ENCODE data around the gene FRAS1.

GRCh38 chr4:78296261-78296660, 239.1 kb downstream of the FRAS1 start:
- no peak for TF ChIP-seq CTCF (IDR thresholded peaks at IDR 0.05)
- no peak for TF ChIP-seq RAD21 (conservative IDR thresholded peaks at IDR 0.05 in 1 of 2, IDR thresholded peaks at IDR 0.05 in 1 of 2)
- TF ChIP-seq HDAC2 (IDR thresholded peaks at IDR 0.05), result no peak
- TF ChIP-seq REST (IDR thresholded peaks at IDR 0.05), result no peak
